ENCODE data around the gene CLIC4.

GRCh38 chr1:24762133-24762676, 17.0 kb downstream of the CLIC4 start:
- TF ChIP-seq CTCF (IDR thresholded peaks at IDR 0.05) = no peak
- no peak for TF ChIP-seq POLR2A (IDR thresholded peaks at IDR 0.05)
